ENCODE measurements around the gene HTR3A.
A peak's percentile ranks its signal among the peaks of the same experiment; 100 is the strongest.

The HTR3A gene

DNA sequence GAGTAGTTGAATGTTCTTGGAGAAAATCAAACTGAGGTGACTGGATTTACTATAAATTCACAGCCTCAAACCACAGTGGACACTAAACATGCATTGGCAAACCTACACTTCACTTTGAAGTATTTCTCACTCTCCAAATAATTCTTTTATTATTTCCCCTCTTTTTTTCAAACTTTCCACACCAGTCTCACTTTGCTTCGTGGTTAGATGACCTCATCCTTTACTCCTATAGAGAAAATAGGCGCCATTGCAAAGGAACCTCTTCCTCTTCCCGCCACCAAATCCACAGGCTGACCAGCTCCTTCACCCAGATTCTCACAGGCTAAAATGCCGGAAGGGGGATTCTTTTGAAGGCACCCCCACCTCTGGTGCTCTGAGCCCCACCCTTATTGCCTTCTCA is 33.4 kb downstream of the HTR3A start:
- Histone ChIP-seq H3K27ac (ENCODE audit: poor library complexity, severe bottlenecking) (no peak overlapping the region), H3K9me3 (ENCODE audit: severe bottlenecking) (no peaks in the 10 kb centered on the region), H3K4me3 (ENCODE audit: severe bottlenecking) (no peak overlapping the region), H3K36me3 (ENCODE audit: low read depth) (no peaks in the 10 kb centered on the region), H3K4me1 (ENCODE audit: insufficient read depth, poor library complexity, severe bottlenecking) (no peaks in the 10 kb centered on the region), H3K27me3 (ENCODE audit: insufficient read depth, poor library complexity, severe bottlenecking) (peaks cover 2% of the 10 kb centered on the region)
- ATAC-seq (ENCODE audit: low read depth) (no peak), DNase-seq (ENCODE audit: low spot score) (no peak)
- TF ChIP-seq, protein P1, sequence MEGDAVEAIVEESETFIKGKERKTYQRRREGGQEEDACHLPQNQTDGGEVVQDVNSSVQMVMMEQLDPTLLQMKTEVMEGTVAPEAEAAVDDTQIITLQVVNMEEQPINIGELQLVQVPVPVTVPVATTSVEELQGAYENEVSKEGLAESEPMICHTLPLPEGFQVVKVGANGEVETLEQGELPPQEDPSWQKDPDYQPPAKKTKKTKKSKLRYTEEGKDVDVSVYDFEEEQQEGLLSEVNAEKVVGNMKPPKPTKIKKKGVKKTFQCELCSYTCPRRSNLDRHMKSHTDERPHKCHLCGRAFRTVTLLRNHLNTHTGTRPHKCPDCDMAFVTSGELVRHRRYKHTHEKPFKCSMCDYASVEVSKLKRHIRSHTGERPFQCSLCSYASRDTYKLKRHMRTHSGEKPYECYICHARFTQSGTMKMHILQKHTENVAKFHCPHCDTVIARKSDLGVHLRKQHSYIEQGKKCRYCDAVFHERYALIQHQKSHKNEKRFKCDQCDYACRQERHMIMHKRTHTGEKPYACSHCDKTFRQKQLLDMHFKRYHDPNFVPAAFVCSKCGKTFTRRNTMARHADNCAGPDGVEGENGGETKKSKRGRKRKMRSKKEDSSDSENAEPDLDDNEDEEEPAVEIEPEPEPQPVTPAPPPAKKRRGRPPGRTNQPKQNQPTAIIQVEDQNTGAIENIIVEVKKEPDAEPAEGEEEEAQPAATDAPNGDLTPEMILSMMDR (IDR thresholded peaks at IDR 0.05; ENCODE audit: poor library complexity, severe bottlenecking), result no peak

DNA sequence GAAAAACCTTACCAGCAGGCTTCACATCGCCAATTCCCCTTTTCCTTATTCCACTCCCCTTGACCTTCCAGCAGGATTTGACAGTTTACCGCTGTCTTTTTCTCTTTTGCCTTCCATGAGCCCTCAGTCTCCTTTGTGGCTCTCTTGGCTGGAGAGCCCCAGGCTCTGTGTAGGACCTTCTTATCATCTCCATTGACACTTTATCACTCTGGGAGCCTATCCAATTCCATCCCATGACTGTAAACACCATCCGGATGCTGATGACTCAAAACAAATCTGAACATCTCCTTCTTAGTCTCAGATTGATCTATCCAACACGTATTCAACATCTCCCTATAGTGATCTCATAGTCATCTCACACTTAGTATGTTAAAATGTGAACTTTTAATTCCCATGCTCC is 36.0 kb downstream of the HTR3A start:
- Histone ChIP-seq H3K27ac (ENCODE audit: poor library complexity, severe bottlenecking) (no peak overlapping the region), H3K4me3 (ENCODE audit: severe bottlenecking) (no peak overlapping the region), H3K9me3 (ENCODE audit: severe bottlenecking) (no peaks in the 10 kb centered on the region), H3K36me3 (ENCODE audit: low read depth) (no peaks in the 10 kb centered on the region), H3K27me3 (ENCODE audit: insufficient read depth, poor library complexity, severe bottlenecking) (peaks cover 2% of the 10 kb centered on the region), H3K4me1 (ENCODE audit: insufficient read depth, poor library complexity, severe bottlenecking) (no peaks in the 10 kb centered on the region)
- ATAC-seq (ENCODE audit: low read depth), result no peak
- TF ChIP-seq, protein P1 (IDR thresholded peaks at IDR 0.05; ENCODE audit: poor library complexity, severe bottlenecking), result no peak
- DNase-seq (ENCODE audit: low spot score), result no peak

GRCh38 chr11:114011443-114011842 is 36.5 kb downstream of the HTR3A start:
- H3K4me1 ChIP-seq (ENCODE audit: insufficient read depth, poor library complexity, severe bottlenecking), result no peaks in the 10 kb centered on the region
- ATAC-seq (ENCODE audit: low read depth) (no peak), DNase-seq (ENCODE audit: low spot score) (no peak)
- TF ChIP-seq, protein P1 (IDR thresholded peaks at IDR 0.05; ENCODE audit: poor library complexity, severe bottlenecking), result no peak
- H3K36me3 ChIP-seq (ENCODE audit: low read depth), result no peaks in the 10 kb centered on the region
- H3K4me3 ChIP-seq (ENCODE audit: severe bottlenecking), result no peak overlapping the region
- peaks cover 2% of the 10 kb centered on the region for H3K27me3 ChIP-seq (ENCODE audit: insufficient read depth, poor library complexity, severe bottlenecking)
- H3K9me3 ChIP-seq (ENCODE audit: severe bottlenecking), result no peaks in the 10 kb centered on the region
- H3K27ac ChIP-seq (ENCODE audit: poor library complexity, severe bottlenecking), result no peak overlapping the region

- Histone ChIP-seq H3K27me3 (ENCODE audit: insufficient read depth, poor library complexity, severe bottlenecking) (no peaks in the 10 kb centered on the region), H3K36me3 (ENCODE audit: low read depth) (no peaks in the 10 kb centered on the region), H3K9me3 (ENCODE audit: severe bottlenecking) (no peaks in the 10 kb centered on the region), H3K4me3 (ENCODE audit: severe bottlenecking) (no peak overlapping the region), H3K27ac (ENCODE audit: poor library complexity, severe bottlenecking) (no peak overlapping the region), H3K4me1 (ENCODE audit: insufficient read depth, poor library complexity, severe bottlenecking) (no peaks in the 10 kb centered on the region)
- TF ChIP-seq, protein P1 (IDR thresholded peaks at IDR 0.05; ENCODE audit: poor library complexity, severe bottlenecking), result no peak
- DNase-seq (ENCODE audit: low spot score), result no peak
- peak; percentile 13; the same call in 1 of the 3 replicates for ATAC-seq (ENCODE audit: low read depth)
These were observed 40.2 kb downstream of the HTR3A start for GRCh38 chr11:114015117-114015516.

DNA sequence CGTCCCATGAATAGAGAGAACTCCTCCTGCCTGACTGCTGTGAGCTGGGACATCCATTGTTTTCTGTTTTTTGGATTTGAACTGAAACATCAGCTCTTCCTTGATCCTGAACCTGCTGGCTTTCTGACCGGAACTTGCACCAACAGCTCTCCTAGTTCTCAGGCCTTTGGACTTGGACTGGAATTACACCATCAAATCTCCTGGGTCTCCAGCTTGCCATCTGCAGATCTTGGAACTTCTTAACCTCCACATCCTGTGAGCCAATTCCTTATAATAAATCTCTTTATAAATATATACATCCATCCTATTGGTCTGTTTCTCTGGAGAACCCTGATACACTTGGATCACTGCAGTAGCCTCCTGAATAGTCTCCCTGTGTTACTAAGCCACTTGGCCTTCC is 42.1 kb downstream of the HTR3A start:
- no peaks in the 10 kb centered on the region for H3K36me3 ChIP-seq (ENCODE audit: low read depth)
- DNase-seq (ENCODE audit: low spot score), result no peak
- no peak overlapping the region for H3K27ac ChIP-seq (ENCODE audit: poor library complexity, severe bottlenecking)
- H3K4me1 ChIP-seq (ENCODE audit: insufficient read depth, poor library complexity, severe bottlenecking), result no peaks in the 10 kb centered on the region
- TF ChIP-seq, protein P1 (IDR thresholded peaks at IDR 0.05; ENCODE audit: poor library complexity, severe bottlenecking), result no peak
- H3K4me3 ChIP-seq (ENCODE audit: severe bottlenecking), result no peak overlapping the region
- H3K9me3 ChIP-seq (ENCODE audit: severe bottlenecking), result no peaks in the 10 kb centered on the region
- ATAC-seq (ENCODE audit: low read depth), result no peak
- H3K27me3 ChIP-seq (ENCODE audit: insufficient read depth, poor library complexity, severe bottlenecking), result no peaks in the 10 kb centered on the region

All from RWPE2 (cell line).